SU-DHL-6 (cell line): ENCODE measurements around the gene NPIPA3.

ENCODE experiments used
- H2AFZ ChIP-seq: fragments of 200-600 bp; sonication (generic); 2 replicates; pipeline ENCODE4 v1.6.1; 2014; ENCODE audit warnings: low read depth, mild to moderate bottlenecking, moderate library complexity, mixed read lengths, antibody characterized with exemption, low read length; ENCODE audit not compliant: severe bottlenecking
- H3F3A ChIP-seq: fragments of 200-600 bp; shearing (Covaris generic); 2 replicates; pipeline ENCODE4 v1.6.0; 2016; ENCODE audit warnings: antibody characterized with exemption, mild to moderate bottlenecking; ENCODE audit not compliant: insufficient read depth
- H3K27ac ChIP-seq: fragments of 200-600 bp; sonication (generic); 2 replicates; pipeline ENCODE4 v1.5.1; 2016; ENCODE audit warnings: low read depth, mild to moderate bottlenecking, low read length, moderate library complexity, mixed read lengths
- H3K27me3 ChIP-seq: fragments of 200-600 bp; sonication (generic), shearing (Covaris generic); 2 replicates; pipeline ENCODE4 v1.6.0; 2014; ENCODE audit warnings: mild to moderate bottlenecking, low read length
- H3K36me3 ChIP-seq: fragments of 200-600 bp; sonication (generic); 2 replicates; pipeline ENCODE4 v1.6.1; 2014; ENCODE audit warnings: mild to moderate bottlenecking, low read length, mixed read lengths
- H3K4me2 ChIP-seq: fragments of 300-600, 200-600 bp; shearing (Covaris generic), sonication (generic); 2 replicates; pipeline ENCODE4 v1.6.0; 2014; ENCODE audit warnings: low read length, low read depth, mild to moderate bottlenecking; ENCODE audit not compliant: poor library complexity, severe bottlenecking
- H3K4me3 ChIP-seq: fragments of 200-600 bp; sonication (generic); 2 replicates; pipeline ENCODE4 v1.5.1; 2014; ENCODE audit warnings: antibody characterized with exemption, low read length, mild to moderate bottlenecking, mixed read lengths; ENCODE audit not compliant: insufficient read depth, poor library complexity, severe bottlenecking
- H3K79me2 ChIP-seq: fragments of 200-600 bp; sonication (generic); 2 replicates; pipeline ENCODE4 v1.6.1; 2014; ENCODE audit warnings: mild to moderate bottlenecking, low read length, moderate library complexity; ENCODE audit not compliant: insufficient read depth
- H3K9ac ChIP-seq: fragments of 200-600 bp; sonication (generic); 2 replicates; pipeline ENCODE4 v1.7.0; 2014; ENCODE audit warnings: mild to moderate bottlenecking, low read length
- H3K9me2 ChIP-seq: fragments of 200-600 bp; sonication (generic); replicated peaks from 2 replicates; pipeline ENCODE4 v1.6.1; 2014; ENCODE audit warnings: low read length; ENCODE audit not compliant: insufficient read depth
- H3K9me3 ChIP-seq: fragments of 200-600 bp; sonication (generic); 2 replicates; pipeline ENCODE4 v1.6.1; 2014; ENCODE audit warnings: low read length, mixed read lengths; ENCODE audit not compliant: insufficient read depth
- H4K20me1 ChIP-seq: fragments of 200-600 bp; sonication (generic); 2 replicates; pipeline ENCODE4 v1.6.1; 2014; ENCODE audit warnings: low read depth, mild to moderate bottlenecking, antibody characterized with exemption, low read length, moderate library complexity, mixed read lengths
- EZH2phosphoT487 ChIP-seq: fragments of 200-600 bp; sonication (generic), shearing (Covaris generic); conservative IDR thresholded peaks from 2 replicates; pipeline ENCODE4 v1.6.1; 2018; ENCODE audit warnings: mild to moderate bottlenecking, antibody characterized with exemption, low read length, moderate library complexity, mixed read lengths
- TF ChIP-seq, protein P1 (sequence below): fragments of 200-600 bp; sonication (generic); IDR thresholded peaks from one replicate; pipeline ENCODE4 v1.5.1; 2017; ENCODE audit warnings: antibody characterized with exemption, mild to moderate bottlenecking, low read length, moderate library complexity; ENCODE audit not compliant: insufficient read depth, poor library complexity, severe bottlenecking

The NPIPA3 gene

DNA sequence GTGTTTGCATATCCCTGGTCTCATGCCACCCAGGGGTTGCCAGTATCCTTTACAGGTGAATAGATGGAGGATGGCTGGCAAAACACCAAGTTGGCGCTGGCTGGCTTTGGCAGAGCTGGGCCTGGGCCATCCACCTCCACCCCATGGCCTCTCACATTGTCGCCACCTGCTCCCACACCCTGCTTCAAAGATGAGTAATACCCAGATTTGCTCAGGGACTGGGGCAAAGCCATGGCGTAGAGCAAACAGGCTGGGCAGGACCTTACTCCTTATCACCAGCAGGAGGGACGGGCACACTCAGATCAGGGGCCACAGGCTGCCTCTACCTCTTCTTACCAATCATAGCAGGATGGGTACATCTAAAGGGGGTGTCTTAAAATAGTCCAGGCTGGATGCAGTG lies 33.4 kb upstream of the NPIPA3 start:
- H3K27me3 ChIP-seq: no peaks in the 10 kb centered on the region
- no peaks in the 10 kb centered on the region for H3K9me2 ChIP-seq
- no peak overlapping the region for H3K4me2 ChIP-seq
- H3K36me3 ChIP-seq: peaks cover 2% of the 10 kb centered on the region; the same call in 1 of the 2 replicates
- no peak overlapping the region for H3K4me3 ChIP-seq
- no peaks in the 10 kb centered on the region for H4K20me1 ChIP-seq
- H3K27ac ChIP-seq: no peak overlapping the region
- peaks cover 15% of the 10 kb centered on the region for H3F3A ChIP-seq
- TF ChIP-seq EZH2phosphoT487: no peak
- TF ChIP-seq, protein P1, sequence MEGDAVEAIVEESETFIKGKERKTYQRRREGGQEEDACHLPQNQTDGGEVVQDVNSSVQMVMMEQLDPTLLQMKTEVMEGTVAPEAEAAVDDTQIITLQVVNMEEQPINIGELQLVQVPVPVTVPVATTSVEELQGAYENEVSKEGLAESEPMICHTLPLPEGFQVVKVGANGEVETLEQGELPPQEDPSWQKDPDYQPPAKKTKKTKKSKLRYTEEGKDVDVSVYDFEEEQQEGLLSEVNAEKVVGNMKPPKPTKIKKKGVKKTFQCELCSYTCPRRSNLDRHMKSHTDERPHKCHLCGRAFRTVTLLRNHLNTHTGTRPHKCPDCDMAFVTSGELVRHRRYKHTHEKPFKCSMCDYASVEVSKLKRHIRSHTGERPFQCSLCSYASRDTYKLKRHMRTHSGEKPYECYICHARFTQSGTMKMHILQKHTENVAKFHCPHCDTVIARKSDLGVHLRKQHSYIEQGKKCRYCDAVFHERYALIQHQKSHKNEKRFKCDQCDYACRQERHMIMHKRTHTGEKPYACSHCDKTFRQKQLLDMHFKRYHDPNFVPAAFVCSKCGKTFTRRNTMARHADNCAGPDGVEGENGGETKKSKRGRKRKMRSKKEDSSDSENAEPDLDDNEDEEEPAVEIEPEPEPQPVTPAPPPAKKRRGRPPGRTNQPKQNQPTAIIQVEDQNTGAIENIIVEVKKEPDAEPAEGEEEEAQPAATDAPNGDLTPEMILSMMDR: no peak
- H3K79me2 ChIP-seq: no peaks in the 10 kb centered on the region
- no peak overlapping the region for H2AFZ ChIP-seq
- no peaks in the 10 kb centered on the region for H3K9me3 ChIP-seq
- no peak overlapping the region for H3K9ac ChIP-seq

DNA sequence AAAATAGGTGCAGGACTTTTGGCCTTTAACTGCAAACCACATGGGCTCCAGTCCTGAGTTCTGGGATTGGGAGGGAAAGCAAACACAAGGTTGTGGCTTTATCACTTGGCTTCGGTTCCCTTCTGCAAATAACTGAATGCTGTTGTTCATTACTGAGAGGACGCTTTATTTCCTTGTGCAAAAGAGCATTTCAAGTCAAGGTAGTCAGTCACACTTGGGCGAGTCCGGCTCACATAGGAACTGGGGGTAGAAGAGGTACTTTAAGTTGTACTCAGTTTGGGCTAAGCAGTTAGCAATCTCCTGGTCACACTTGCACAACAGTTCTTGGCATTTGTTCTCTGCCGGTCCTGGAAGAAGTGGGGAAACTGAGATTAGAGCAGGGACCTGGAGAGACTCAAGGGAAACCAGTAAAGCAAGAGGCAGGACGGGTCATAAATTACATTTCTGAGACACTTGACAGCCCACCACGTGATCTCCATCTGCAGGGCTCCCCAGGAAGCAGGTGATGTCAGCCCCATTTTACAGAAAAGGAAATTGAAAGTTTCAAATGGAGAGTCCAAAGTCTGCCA lies 30.7 kb upstream of the NPIPA3 start:
- Histone ChIP-seq H3K27ac (peak overlapping the region; percentile 90), H3F3A (peaks cover 15% of the 10 kb centered on the region), H3K36me3 (no peaks in the 10 kb centered on the region), H2AFZ (peak overlapping the region; percentile 84), H3K9ac (peak overlapping the region; percentile 38), H3K4me3 (peak overlapping the region; percentile 35), H3K79me2 (no peaks in the 10 kb centered on the region), H4K20me1 (no peaks in the 10 kb centered on the region), H3K9me3 (no peaks in the 10 kb centered on the region), H3K27me3 (no peaks in the 10 kb centered on the region), H3K9me2 (no peaks in the 10 kb centered on the region), H3K4me2 (peak overlapping the region; percentile 74)
- no peak for TF ChIP-seq EZH2phosphoT487
- TF ChIP-seq, protein P1: no peak

DNA sequence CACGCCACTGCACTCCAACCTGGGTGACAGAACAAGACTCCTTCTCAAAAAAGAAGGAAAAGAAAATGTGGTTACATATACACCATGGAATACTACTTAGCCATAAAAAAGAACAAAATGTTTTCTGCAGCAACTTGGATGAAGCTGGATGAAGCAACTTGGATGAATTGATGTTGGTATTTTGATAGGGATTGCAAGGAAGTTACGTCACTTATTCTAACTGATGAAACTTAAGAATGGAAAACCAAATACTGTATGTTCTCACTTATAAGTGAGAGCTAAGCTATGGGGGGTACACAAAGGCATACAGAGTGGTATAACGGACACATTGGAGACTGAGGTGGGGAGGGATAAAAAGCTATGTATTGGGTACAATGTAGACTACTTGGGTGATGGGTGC lies 26.6 kb upstream of the NPIPA3 start:
- Histone ChIP-seq H3K79me2 (no peaks in the 10 kb centered on the region), H3K4me3 (no peak overlapping the region), H3K9ac (no peak overlapping the region), H3K27me3 (no peaks in the 10 kb centered on the region), H3K27ac (no peak overlapping the region), H3K9me2 (no peaks in the 10 kb centered on the region), H3F3A (peaks cover 10% of the 10 kb centered on the region), H3K9me3 (no peaks in the 10 kb centered on the region), H4K20me1 (no peaks in the 10 kb centered on the region), H3K4me2 (no peak overlapping the region), H3K36me3 (no peaks in the 10 kb centered on the region), H2AFZ (no peak overlapping the region)
- TF ChIP-seq, protein P1: no peak
- no peak for TF ChIP-seq EZH2phosphoT487
